Parathyroid adenoma (tissue), 2 donors: Measurements from ENCODE around the gene BIRC6.

Experiments used
- H2AFZ ChIP-seq: fragments of 300-600 bp; sonication (generic); one replicate; pipeline ENCODE4 v1.7.0; 2017; ENCODE audit warnings: antibody characterized with exemption, mild to moderate bottlenecking
- H3K27ac ChIP-seq: fragments of 300-600 bp; sonication (generic); one replicate; pipeline ENCODE4 v1.7.0; 2017
- H3K27me3 ChIP-seq: fragments of 300-600 bp; sonication (generic); one replicate; pipeline ENCODE4 v1.7.0; 2017; ENCODE audit warnings: low read length; ENCODE audit not compliant: control insufficient read depth, insufficient read depth
- H3K36me3 ChIP-seq: fragments of 300-600 bp; sonication (generic); one replicate; pipeline ENCODE4 v1.7.0; 2017; ENCODE audit warnings: low read length; ENCODE audit not compliant: control insufficient read depth, insufficient read depth
- H3K4me1 ChIP-seq: fragments of 300-600 bp; sonication (generic); one replicate; pipeline ENCODE4 v1.7.0; 2017; ENCODE audit warnings: control low read depth
- H3K4me2 ChIP-seq: fragments of 300-600 bp; sonication (generic); one replicate; pipeline ENCODE4 v1.7.0; 2017; ENCODE audit warnings: low read length
- H3K4me3 ChIP-seq: fragments of 300-600 bp; sonication (generic); one replicate; pipeline ENCODE4 v1.7.0; 2017; ENCODE audit warnings: low read depth, low read length
- H3K79me2 ChIP-seq: fragments of 300-600 bp; sonication (generic); one replicate; pipeline ENCODE4 v1.7.0; 2017; ENCODE audit warnings: control low read depth
- H3K9ac ChIP-seq: fragments of 300-600 bp; sonication (generic); one replicate; pipeline ENCODE4 v1.7.0; 2017; ENCODE audit warnings: mild to moderate bottlenecking
- H3K9me3 ChIP-seq: fragments of 300-600 bp; sonication (generic); one replicate; pipeline ENCODE4 v1.7.0; 2017; ENCODE audit warnings: low read length; ENCODE audit not compliant: control insufficient read depth
- CTCF ChIP-seq: fragments of 300-600 bp; sonication (generic); IDR thresholded peaks from one replicate; pipeline ENCODE4 v1.7.0; 2017; ENCODE audit warnings: antibody characterized with exemption, mild to moderate bottlenecking
- donor health status: primary hyperparathyroidism.

Gene BIRC6

GRCh38 chr2:32565902-32566301, 209.1 kb downstream of the BIRC6 start:
- H3K4me1 ChIP-seq, result no peaks in the 10 kb centered on the region
- H3K27me3 ChIP-seq, result no peaks in the 10 kb centered on the region
- no peak for TF ChIP-seq CTCF
- no peak overlapping the region for H3K4me2 ChIP-seq
- H3K9ac ChIP-seq, result no peak overlapping the region
- no peak overlapping the region for H3K27ac ChIP-seq
- H3K79me2 ChIP-seq, result peaks cover 6% of the 10 kb centered on the region
- no peak overlapping the region for H2AFZ ChIP-seq
- H3K36me3 ChIP-seq, result no peaks in the 10 kb centered on the region
- no peak overlapping the region for H3K4me3 ChIP-seq
- no peaks in the 10 kb centered on the region for H3K9me3 ChIP-seq

- no peak for TF ChIP-seq CTCF
- H3K9ac ChIP-seq, result no peak overlapping the region
- no peaks in the 10 kb centered on the region for H3K9me3 ChIP-seq
- no peaks in the 10 kb centered on the region for H3K27me3 ChIP-seq
- peaks cover 17% of the 10 kb centered on the region for H3K79me2 ChIP-seq
- no peak overlapping the region for H3K4me2 ChIP-seq
- H3K36me3 ChIP-seq, result no peaks in the 10 kb centered on the region
- no peaks in the 10 kb centered on the region for H3K4me1 ChIP-seq
- H3K27ac ChIP-seq, result no peak overlapping the region
- no peak overlapping the region for H3K4me3 ChIP-seq
- no peak overlapping the region for H2AFZ ChIP-seq
These were observed 215.2 kb downstream of the BIRC6 start for GRCh38 chr2:32572030-32572429.

GRCh38 chr2:32572737-32573136, 215.9 kb downstream of the BIRC6 start:
- Histone ChIP-seq H3K4me1 (no peaks in the 10 kb centered on the region), H3K36me3 (no peaks in the 10 kb centered on the region), H3K9me3 (no peaks in the 10 kb centered on the region), H3K27ac (no peak overlapping the region), H3K4me2 (no peak overlapping the region), H3K79me2 (peaks cover 17% of the 10 kb centered on the region), H3K9ac (no peak overlapping the region), H3K27me3 (no peaks in the 10 kb centered on the region), H2AFZ (no peak overlapping the region), H3K4me3 (no peak overlapping the region)
- no peak for TF ChIP-seq CTCF

- Histone ChIP-seq H3K79me2 (no peaks in the 10 kb centered on the region), H3K27ac (no peak overlapping the region), H3K9me3 (no peaks in the 10 kb centered on the region), H2AFZ (no peak overlapping the region), H3K27me3 (no peaks in the 10 kb centered on the region), H3K9ac (no peak overlapping the region), H3K36me3 (no peaks in the 10 kb centered on the region), H3K4me3 (no peak overlapping the region), H3K4me1 (no peaks in the 10 kb centered on the region), H3K4me2 (no peak overlapping the region)
- TF ChIP-seq CTCF, result no peak
These were observed 235.0 kb downstream of the BIRC6 start for GRCh38 chr2:32591669-32592463.

GRCh38 chr2:32594573-32594972, 237.8 kb downstream of the BIRC6 start:
- Histone ChIP-seq H3K4me2 (no peak overlapping the region), H3K27me3 (no peaks in the 10 kb centered on the region)

More at GRCh38 chr2:32594573-32594972, 237.8 kb downstream of the BIRC6 start:
- H2AFZ ChIP-seq, result no peak overlapping the region
- no peaks in the 10 kb centered on the region for H3K36me3 ChIP-seq
- no peak overlapping the region for H3K4me3 ChIP-seq
- no peaks in the 10 kb centered on the region for H3K79me2 ChIP-seq
- TF ChIP-seq CTCF, result no peak
- no peak overlapping the region for H3K9ac ChIP-seq
- H3K9me3 ChIP-seq, result no peaks in the 10 kb centered on the region
- no peaks in the 10 kb centered on the region for H3K4me1 ChIP-seq
- no peak overlapping the region for H3K27ac ChIP-seq
